ENCODE results near the gene DOC2A. TPM values are rescaled to one million over a fixed set of nuclear protein-coding genes. Genes with fewer than 3 reads are reported as not detected.

DOC2A gene
- total and polyA plus RNA-seq, 9 of the 15 experiments (the other 6 are each of a cell fraction or from before 2014, with no cell fraction given): 0.03 to 0.38 (median 0.28) TPM; not detected in 1

DNA sequence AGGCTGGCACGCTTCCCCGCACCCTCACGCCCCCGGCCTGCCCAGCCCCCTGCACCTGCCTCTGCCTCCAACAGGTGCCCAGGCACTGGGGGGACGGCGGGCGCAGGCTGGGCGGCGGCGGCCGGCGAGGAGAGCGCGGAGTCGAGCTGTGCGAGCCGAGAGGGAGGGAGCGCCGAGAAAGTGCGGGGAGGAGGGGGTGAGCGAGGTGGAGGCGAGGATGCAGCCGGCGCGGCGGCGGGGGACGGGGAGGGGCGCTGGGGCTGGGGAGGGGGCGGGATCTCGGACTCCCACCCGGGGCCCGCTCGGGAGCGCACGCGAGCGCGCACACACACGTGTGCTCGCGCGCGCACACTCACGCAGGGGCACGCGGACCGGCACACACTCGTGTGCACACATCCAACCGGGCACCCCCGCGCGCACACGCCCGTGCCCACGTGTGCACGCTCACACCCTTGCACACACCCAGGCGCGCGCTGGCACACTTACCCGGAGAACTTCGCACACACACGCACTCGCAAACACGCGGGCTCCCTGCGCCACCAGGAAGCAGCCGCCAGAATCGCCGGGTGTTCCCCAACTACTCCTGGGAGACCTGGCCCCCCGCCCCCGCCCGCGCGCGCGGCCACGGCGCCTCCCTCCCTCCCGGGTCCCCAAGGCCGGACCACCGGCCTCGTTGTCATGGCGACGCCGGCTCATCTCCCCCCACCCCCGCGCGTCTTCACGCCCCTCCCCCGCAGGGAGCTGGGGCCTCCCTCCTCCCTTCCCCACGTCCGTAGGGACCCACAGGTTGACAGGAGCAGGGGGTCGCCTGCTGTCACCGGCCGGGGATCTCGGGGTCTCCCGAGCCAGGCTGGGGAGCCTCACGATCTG, at the start of gene DOC2A (continued):
- TF ChIP-seq, protein P1, sequence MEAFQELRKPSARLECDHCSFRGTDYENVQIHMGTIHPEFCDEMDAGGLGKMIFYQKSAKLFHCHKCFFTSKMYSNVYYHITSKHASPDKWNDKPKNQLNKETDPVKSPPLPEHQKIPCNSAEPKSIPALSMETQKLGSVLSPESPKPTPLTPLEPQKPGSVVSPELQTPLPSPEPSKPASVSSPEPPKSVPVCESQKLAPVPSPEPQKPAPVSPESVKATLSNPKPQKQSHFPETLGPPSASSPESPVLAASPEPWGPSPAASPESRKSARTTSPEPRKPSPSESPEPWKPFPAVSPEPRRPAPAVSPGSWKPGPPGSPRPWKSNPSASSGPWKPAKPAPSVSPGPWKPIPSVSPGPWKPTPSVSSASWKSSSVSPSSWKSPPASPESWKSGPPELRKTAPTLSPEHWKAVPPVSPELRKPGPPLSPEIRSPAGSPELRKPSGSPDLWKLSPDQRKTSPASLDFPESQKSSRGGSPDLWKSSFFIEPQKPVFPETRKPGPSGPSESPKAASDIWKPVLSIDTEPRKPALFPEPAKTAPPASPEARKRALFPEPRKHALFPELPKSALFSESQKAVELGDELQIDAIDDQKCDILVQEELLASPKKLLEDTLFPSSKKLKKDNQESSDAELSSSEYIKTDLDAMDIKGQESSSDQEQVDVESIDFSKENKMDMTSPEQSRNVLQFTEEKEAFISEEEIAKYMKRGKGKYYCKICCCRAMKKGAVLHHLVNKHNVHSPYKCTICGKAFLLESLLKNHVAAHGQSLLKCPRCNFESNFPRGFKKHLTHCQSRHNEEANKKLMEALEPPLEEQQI (IDR thresholded peaks at IDR 0.05): no peak
- TF ChIP-seq, protein P2, sequence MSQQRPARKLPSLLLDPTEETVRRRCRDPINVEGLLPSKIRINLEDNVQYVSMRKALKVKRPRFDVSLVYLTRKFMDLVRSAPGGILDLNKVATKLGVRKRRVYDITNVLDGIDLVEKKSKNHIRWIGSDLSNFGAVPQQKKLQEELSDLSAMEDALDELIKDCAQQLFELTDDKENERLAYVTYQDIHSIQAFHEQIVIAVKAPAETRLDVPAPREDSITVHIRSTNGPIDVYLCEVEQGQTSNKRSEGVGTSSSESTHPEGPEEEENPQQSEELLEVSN (IDR thresholded peaks at IDR 0.05; ENCODE audit: borderline replicate concordance in 1 of 2, extremely low read depth in 1 of 2, insufficient read depth in 1 of 2, insufficient read length in 1 of 2, low read depth in 1 of 2, low read length in 1 of 2, poor library complexity in 1 of 2, severe bottlenecking in 1 of 2): peak; percentile 49 to 63
- TF ChIP-seq, protein P3, sequence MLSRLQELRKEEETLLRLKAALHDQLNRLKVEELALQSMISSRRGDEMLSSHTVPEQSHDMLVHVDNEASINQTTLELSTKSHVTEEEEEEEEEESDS (CRISPR knock-in tag; IDR thresholded peaks at IDR 0.05): no peak
- TF ChIP-seq HDAC1 (IDR thresholded peaks at IDR 0.05) (no peak), ZNF57 (CRISPR knock-in tag; IDR thresholded peaks at IDR 0.05) (no peak), NR3C1 (CRISPR knock-in tag; IDR thresholded peaks at IDR 0.05) (no peak), E2F3 (CRISPR knock-in tag; IDR thresholded peaks at IDR 0.05) (no peak), KDM5B (IDR thresholded peaks at IDR 0.05; ENCODE audit: insufficient replicate concordance, low read depth, low read length) (no peak), SAFB (IDR thresholded peaks at IDR 0.05; ENCODE audit: borderline replicate concordance, low read depth, low read length) (0 out of 2 replicates have a peak, but pooled peaks have one; percentile 13), PHTF2 (CRISPR knock-in tag; IDR thresholded peaks at IDR 0.05) (no peak), HDAC2 (IDR thresholded peaks at IDR 0.05) (no peak), ZNF224 (CRISPR knock-in tag; IDR thresholded peaks at IDR 0.05) (no peak), ZNF79 (CRISPR knock-in tag; IDR thresholded peaks at IDR 0.05; ENCODE audit: low read depth) (no peak), RB1 (IDR thresholded peaks at IDR 0.05; ENCODE audit: low read depth) (no peak), TOE1 (IDR thresholded peaks at IDR 0.05; ENCODE audit: borderline replicate concordance) (no peak), TOE1 (CRISPR knock-in tag; IDR thresholded peaks at IDR 0.05; ENCODE audit: borderline replicate concordance, low read depth) (no peak)
- TF ChIP-seq, protein P4, sequence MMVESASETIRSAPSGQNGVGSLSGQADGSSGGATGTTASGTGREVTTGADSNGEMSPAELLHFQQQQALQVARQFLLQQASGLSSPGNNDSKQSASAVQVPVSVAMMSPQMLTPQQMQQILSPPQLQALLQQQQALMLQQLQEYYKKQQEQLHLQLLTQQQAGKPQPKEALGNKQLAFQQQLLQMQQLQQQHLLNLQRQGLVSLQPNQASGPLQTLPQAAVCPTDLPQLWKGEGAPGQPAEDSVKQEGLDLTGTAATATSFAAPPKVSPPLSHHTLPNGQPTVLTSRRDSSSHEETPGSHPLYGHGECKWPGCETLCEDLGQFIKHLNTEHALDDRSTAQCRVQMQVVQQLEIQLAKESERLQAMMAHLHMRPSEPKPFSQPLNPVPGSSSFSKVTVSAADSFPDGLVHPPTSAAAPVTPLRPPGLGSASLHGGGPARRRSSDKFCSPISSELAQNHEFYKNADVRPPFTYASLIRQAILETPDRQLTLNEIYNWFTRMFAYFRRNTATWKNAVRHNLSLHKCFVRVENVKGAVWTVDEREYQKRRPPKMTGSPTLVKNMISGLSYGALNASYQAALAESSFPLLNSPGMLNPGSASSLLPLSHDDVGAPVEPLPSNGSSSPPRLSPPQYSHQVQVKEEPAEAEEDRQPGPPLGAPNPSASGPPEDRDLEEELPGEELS (CRISPR knock-in tag; IDR thresholded peaks at IDR 0.05; ENCODE audit: borderline replicate concordance): no peak
- TF ChIP-seq, protein P5, sequence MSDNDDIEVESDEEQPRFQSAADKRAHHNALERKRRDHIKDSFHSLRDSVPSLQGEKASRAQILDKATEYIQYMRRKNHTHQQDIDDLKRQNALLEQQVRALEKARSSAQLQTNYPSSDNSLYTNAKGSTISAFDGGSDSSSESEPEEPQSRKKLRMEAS (CRISPR knock-in tag; IDR thresholded peaks at IDR 0.05): peak; percentile 27; the same call in 1 of the 2 replicates
- TF ChIP-seq, protein P6, sequence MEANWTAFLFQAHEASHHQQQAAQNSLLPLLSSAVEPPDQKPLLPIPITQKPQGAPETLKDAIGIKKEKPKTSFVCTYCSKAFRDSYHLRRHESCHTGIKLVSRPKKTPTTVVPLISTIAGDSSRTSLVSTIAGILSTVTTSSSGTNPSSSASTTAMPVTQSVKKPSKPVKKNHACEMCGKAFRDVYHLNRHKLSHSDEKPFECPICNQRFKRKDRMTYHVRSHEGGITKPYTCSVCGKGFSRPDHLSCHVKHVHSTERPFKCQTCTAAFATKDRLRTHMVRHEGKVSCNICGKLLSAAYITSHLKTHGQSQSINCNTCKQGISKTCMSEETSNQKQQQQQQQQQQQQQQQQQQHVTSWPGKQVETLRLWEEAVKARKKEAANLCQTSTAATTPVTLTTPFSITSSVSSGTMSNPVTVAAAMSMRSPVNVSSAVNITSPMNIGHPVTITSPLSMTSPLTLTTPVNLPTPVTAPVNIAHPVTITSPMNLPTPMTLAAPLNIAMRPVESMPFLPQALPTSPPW (CRISPR knock-in tag; IDR thresholded peaks at IDR 0.05): peak; percentile 37
